H9 (cell line): ENCODE measurements around the gene ZNF407. TPM values are rescaled to one million over a fixed set of nuclear protein-coding genes. Genes with fewer than 3 reads are reported as not detected.

Experiments used
- DNase-seq: peaks from one replicate; pipeline ENCODE4 v3.0.0-alpha.2; 2017
- H2AFZ ChIP-seq: one replicate; pipeline ENCODE4 v1.6.1; 2013; ENCODE audit warnings: mild to moderate bottlenecking, low read length, control low read depth, moderate library complexity
- H2AK5ac ChIP-seq: 2 replicates; pipeline ENCODE4 v1.6.1; 2013; ENCODE audit warnings: low read length, control low read depth, mixed read lengths; ENCODE audit not compliant: insufficient read length
- H2BK120ac ChIP-seq: one replicate; pipeline ENCODE4 v1.6.1; 2013; ENCODE audit warnings: low read depth, mild to moderate bottlenecking, low read length, control low read depth, inconsistent platforms; ENCODE audit not compliant: poor library complexity, severe bottlenecking
- H2BK12ac ChIP-seq: 2 replicates; pipeline ENCODE4 v1.6.1; 2013; ENCODE audit warnings: low read length, control low read depth, mixed read lengths, low read depth; ENCODE audit not compliant: insufficient read length
- H2BK15ac ChIP-seq: 2 replicates; pipeline ENCODE4 v1.6.1; 2013; ENCODE audit warnings: low read depth, low read length, control low read depth
- H2BK20ac ChIP-seq: one replicate; pipeline ENCODE4 v1.6.1; 2013; ENCODE audit warnings: low read depth, mild to moderate bottlenecking, low read length, control low read depth, inconsistent platforms; ENCODE audit not compliant: poor library complexity, severe bottlenecking
- H2BK5ac ChIP-seq: 2 replicates; pipeline ENCODE4 v1.6.1; 2013; ENCODE audit warnings: low read length, control low read depth, mixed read lengths; ENCODE audit not compliant: insufficient read length
- H3K14ac ChIP-seq: 2 replicates; pipeline ENCODE4 v1.6.1; 2013; ENCODE audit warnings: low read length, control low read depth; ENCODE audit not compliant: insufficient read depth
- H3K18ac ChIP-seq: 2 replicates; pipeline ENCODE4 v1.6.1; 2013; ENCODE audit warnings: low read depth, mild to moderate bottlenecking, mixed read lengths, low read length, control low read depth; ENCODE audit not compliant: insufficient read length
- H3K23ac ChIP-seq: 2 replicates; pipeline ENCODE4 v1.6.1; 2013; ENCODE audit warnings: low read length, control low read depth, mixed read lengths, low read depth; ENCODE audit not compliant: insufficient read length
- H3K23me2 ChIP-seq: 2 replicates; pipeline ENCODE4 v1.6.1; 2013; ENCODE audit warnings: low read depth, mild to moderate bottlenecking, mixed read lengths, low read length, control low read depth; ENCODE audit not compliant: insufficient read length, poor library complexity, severe bottlenecking
- H3K27ac ChIP-seq: 2 replicates; pipeline ENCODE4 v1.5.1; 2013; ENCODE audit warnings: low read length, control low read depth, mixed read lengths, low read depth; ENCODE audit not compliant: insufficient read length
- H3K27me3 ChIP-seq: 2 replicates; pipeline ENCODE4 v1.6.1; 2013; ENCODE audit warnings: low read length, control low read depth, inconsistent platforms; ENCODE audit not compliant: insufficient read depth
- H3K4ac ChIP-seq: 2 replicates; pipeline ENCODE4 v1.6.1; 2013; ENCODE audit warnings: low read depth, mild to moderate bottlenecking, control low read depth, inconsistent platforms, low read length, moderate library complexity
- H3K4me1 ChIP-seq: 2 replicates; pipeline ENCODE4 v1.6.1; 2013; ENCODE audit warnings: low read length, control low read depth, inconsistent platforms; ENCODE audit not compliant: insufficient read depth
- H3K4me2 ChIP-seq: 2 replicates; pipeline ENCODE4 v1.6.1; 2013; ENCODE audit warnings: low read length, control low read depth, mixed read lengths; ENCODE audit not compliant: insufficient read length, insufficient read depth
- H3K56ac ChIP-seq: 2 replicates; pipeline ENCODE4 v1.6.1; 2013; ENCODE audit warnings: low read depth, mild to moderate bottlenecking, mixed read lengths, low read length, control low read depth; ENCODE audit not compliant: insufficient read length
- H3K79me1 ChIP-seq: 2 replicates; pipeline ENCODE4 v1.6.1; 2013; ENCODE audit warnings: low read depth, mild to moderate bottlenecking, moderate library complexity, low read length, control low read depth, inconsistent platforms; ENCODE audit not compliant: insufficient read depth, poor library complexity, severe bottlenecking
- H3K79me2 ChIP-seq: 2 replicates; pipeline ENCODE4 v1.6.1; 2013; ENCODE audit warnings: low read length, control low read depth, inconsistent platforms; ENCODE audit not compliant: insufficient read depth
- H3K9ac ChIP-seq: 2 replicates; pipeline ENCODE4 v1.6.1; 2013; ENCODE audit warnings: low read length, control low read depth, mixed read lengths; ENCODE audit not compliant: insufficient read length; ENCODE audit errors: extremely low read depth
- H3K9me3 ChIP-seq: one replicate; pipeline ENCODE4 v1.6.1; 2013; ENCODE audit warnings: low read depth, low read length, inconsistent platforms; ENCODE audit not compliant: control insufficient read depth
- H3T11ph ChIP-seq: one replicate; pipeline ENCODE4 v1.6.1; 2013; ENCODE audit warnings: mild to moderate bottlenecking, low read length, control low read depth, inconsistent platforms
- H4K20me1 ChIP-seq: one replicate; pipeline ENCODE4 v1.6.1; 2013; ENCODE audit not compliant: control insufficient read depth, insufficient read length, insufficient read depth
- H4K5ac ChIP-seq: 2 replicates; pipeline ENCODE4 v1.6.1; 2013; ENCODE audit warnings: low read depth, mild to moderate bottlenecking, mixed read lengths, low read length, control low read depth; ENCODE audit not compliant: insufficient read length
- H4K8ac ChIP-seq: replicated peaks from 2 replicates; pipeline ENCODE4 v1.6.1; 2013; ENCODE audit warnings: low read length, control low read depth, mixed read lengths, low read depth; ENCODE audit not compliant: insufficient read length
- H4K91ac ChIP-seq: 2 replicates; pipeline ENCODE4 v1.6.1; 2013; ENCODE audit warnings: low read depth, mild to moderate bottlenecking, moderate library complexity, mixed read lengths, low read length, control low read depth; ENCODE audit not compliant: insufficient read length
- H3K27ac Mint-ChIP-seq, 3 experiments: 2 replicates in 2 of 3; 3 replicates in 1 of 3; pipeline ENCODE4 v1.8.0; 2020 to 2021; ENCODE audit warnings: mixed read lengths in 3 of 3, mild to moderate bottlenecking in 1 of 3, moderate library complexity in 1 of 3
- H3K27me3 Mint-ChIP-seq: 2 replicates; pipeline ENCODE4 v1.8.0; 2021; ENCODE audit warnings: low read depth, mild to moderate bottlenecking, moderate library complexity, mixed read lengths
- H3K36me3 Mint-ChIP-seq, 3 experiments: 2 replicates in 2 of 3; 3 replicates in 1 of 3; pipeline ENCODE4 v1.8.0; 2020 to 2021; ENCODE audit warnings: low read depth in 3 of 3, mixed read lengths in 3 of 3; ENCODE audit not compliant: insufficient read depth in 1 of 3
- H3K4me1 Mint-ChIP-seq, 2 experiments: 2 replicates each; pipeline ENCODE4 v1.8.0; 2020; ENCODE audit warnings: mixed read lengths in 2 of 2
- H3K4me3 Mint-ChIP-seq, 2 experiments: 2 replicates in 1 of 2; 3 replicates in 1 of 2; pipeline ENCODE4 v1.8.0; 2020 to 2021; ENCODE audit warnings: mild to moderate bottlenecking in 2 of 2, mixed read lengths in 2 of 2, moderate library complexity in 1 of 2
- H3K9me3 Mint-ChIP-seq, 2 experiments: 2 replicates in 1 of 2; 3 replicates in 1 of 2; pipeline ENCODE4 v1.8.0; 2020; ENCODE audit warnings: mild to moderate bottlenecking in 2 of 2, mixed read lengths in 2 of 2, moderate library complexity in 1 of 2
- CTCF ChIP-seq: fragments of 200-600 bp; sonication (generic); conservative IDR thresholded peaks from 3 replicates; pipeline ENCODE4 v1.8.0; 2021; ENCODE audit warnings: antibody characterized with exemption, mild to moderate bottlenecking
- WGBS: extraction: QIAGEN DNeasy Blood & Tissue Kit; methylation state at CpG from one replicate; pipeline ENCODE4 v1.1.7; 2013; ENCODE audit warnings: missing lambda C conversion rate, low lambda C conversion rate, mixed read lengths; ENCODE audit not compliant: insufficient read length; ENCODE audit errors: extremely low coverage; 5-methylcytosine and 5-hydroxymethylcytosine counted together
- total RNA-seq: library from RNA; stranded (reverse); gene quantifications from 2 replicates; pipeline ENCODE4 v1.2.1, GENCODE V29; 2021

Gene ZNF407
- total RNA-seq, 1 experiment from 2014 or later = 8.7 TPM

- WGBS = no CpG with 5 or more reads among the region's 11 CpGs
- H3T11ph ChIP-seq = no peak overlapping the region
- no peak overlapping the region for H2AFZ ChIP-seq
- Mint-ChIP-seq H3K9me3 (no peaks in the 10 kb centered on the region; a peak in 1 of 5 replicates), H3K4me3 (no peak overlapping the region), H3K27ac (no peak overlapping the region), H3K4me1 (peaks cover 6 to 9% of the 10 kb centered on the region in 2 experiments; a peak in 2 of 4 replicates), H3K27me3 (no peaks in the 10 kb centered on the region), H3K36me3 (no peaks in the 10 kb centered on the region)
- no peak overlapping the region for H3K23ac ChIP-seq
- H3K9ac ChIP-seq = no peak overlapping the region
- no peak overlapping the region for H2BK12ac ChIP-seq
- no peak for DNase-seq
- no peak overlapping the region for H3K4ac ChIP-seq
- H3K79me1 ChIP-seq = no peaks in the 10 kb centered on the region
- H2BK20ac ChIP-seq = no peak overlapping the region
- H3K4me1 ChIP-seq = peaks cover 2% of the 10 kb centered on the region; the same call in 1 of the 2 replicates
- no peak overlapping the region for H3K27ac ChIP-seq
- H4K20me1 ChIP-seq = no peaks in the 10 kb centered on the region
- H3K18ac ChIP-seq = no peak overlapping the region
- H3K4me2 ChIP-seq = no peak overlapping the region
- no peak overlapping the region for H2BK15ac ChIP-seq
- H4K5ac ChIP-seq = no peak overlapping the region
- H3K9me3 ChIP-seq = no peaks in the 10 kb centered on the region
- no peak overlapping the region for H2AK5ac ChIP-seq
- no peaks in the 10 kb centered on the region for H3K27me3 ChIP-seq
- TF ChIP-seq CTCF = no peak
- H3K14ac ChIP-seq = no peak overlapping the region
- H3K56ac ChIP-seq = no peak overlapping the region
- H4K8ac ChIP-seq = no peak overlapping the region
- no peaks in the 10 kb centered on the region for H3K23me2 ChIP-seq
- no peak overlapping the region for H2BK120ac ChIP-seq
- H4K91ac ChIP-seq = no peak overlapping the region
- H2BK5ac ChIP-seq = no peak overlapping the region
- H3K79me2 ChIP-seq = no peaks in the 10 kb centered on the region
Observed at GRCh38 chr18:74734013-74734444, 136.4 kb downstream of the ZNF407 start.
